Endothelial cell of hepatic sinusoid (primary cell): ENCODE data around the gene BCAS1.

ENCODE experiments used
- in situ Hi-C: cut with HindIII; loops from 2 replicates; pipeline ENCODE4 v1.10.0; 2017; ENCODE audit warnings: low sequenced_read_pairs

The BCAS1 gene

GRCh38 chr20:53972179-53972578 lies 98.2 kb downstream of the BCAS1 start:
- in situ Hi-C loops = no loop called here

GRCh38 chr20:53971096-53971683 lies 99.2 kb downstream of the BCAS1 start:
- in situ Hi-C loops = no loop called here

- in situ Hi-C loops = no loop called here
Measured at GRCh38 chr20:53970232-53970631, 100.2 kb downstream of the BCAS1 start.

GRCh38 chr20:53967527-53967926 lies 102.9 kb downstream of the BCAS1 start:
- in situ Hi-C loops = no loop called here

GRCh38 chr20:53966774-53967398 lies 103.5 kb downstream of the BCAS1 start:
- in situ Hi-C loops = no loop called here

GRCh38 chr20:53964501-53965253 lies 105.7 kb downstream of the BCAS1 start:
- in situ Hi-C loops = no loop called here

GRCh38 chr20:53964067-53964466 lies 106.3 kb downstream of the BCAS1 start:
- in situ Hi-C loops = no loop called here

GRCh38 chr20:53963635-53964034 lies 106.8 kb downstream of the BCAS1 start:
- in situ Hi-C loops = no loop called here

GRCh38 chr20:53962388-53962787 lies 108.0 kb downstream of the BCAS1 start:
- in situ Hi-C loops = no loop called here

- in situ Hi-C loops = no loop called here
Measured at GRCh38 chr20:53961527-53961926, 108.9 kb downstream of the BCAS1 start.

GRCh38 chr20:53960579-53961272 lies 109.7 kb downstream of the BCAS1 start:
- in situ Hi-C loops = no loop called here

- in situ Hi-C loops = loop anchor here (5.0 kb wide), 1 partner anchor 92 kb away; no protein-coding TSS in a partner anchor
Measured at GRCh38 chr20:53959911-53960578, 110.3 kb downstream of the BCAS1 start.

GRCh38 chr20:53958260-53958659 lies 112.1 kb downstream of the BCAS1 start:
- in situ Hi-C loops = loop anchor here (5.0 kb wide), 1 partner anchor 94 kb away; no protein-coding TSS in a partner anchor

- in situ Hi-C loops = loop anchor here (5.0 kb wide), 1 partner anchor 95 kb away; no protein-coding TSS in a partner anchor
Measured at GRCh38 chr20:53957451-53958172, 112.8 kb downstream of the BCAS1 start.

- in situ Hi-C loops = loop anchor here (5.0 kb wide), 1 partner anchor 96 kb away; no protein-coding TSS in a partner anchor
Measured at GRCh38 chr20:53956013-53956715, 114.2 kb downstream of the BCAS1 start.

GRCh38 chr20:53954723-53955658 lies 115.4 kb downstream of the BCAS1 start:
- in situ Hi-C loops = loop anchor here (5.0 kb wide), 1 partner anchor 97 kb away; no protein-coding TSS in a partner anchor

- in situ Hi-C loops = no loop called here
Measured at GRCh38 chr20:53952528-53953096, 117.8 kb downstream of the BCAS1 start.

- in situ Hi-C loops = no loop called here
Measured at GRCh38 chr20:53950578-53950977, 119.8 kb downstream of the BCAS1 start.
